ENCODE data around the gene UGT1A1.

The UGT1A1 gene

DNA sequence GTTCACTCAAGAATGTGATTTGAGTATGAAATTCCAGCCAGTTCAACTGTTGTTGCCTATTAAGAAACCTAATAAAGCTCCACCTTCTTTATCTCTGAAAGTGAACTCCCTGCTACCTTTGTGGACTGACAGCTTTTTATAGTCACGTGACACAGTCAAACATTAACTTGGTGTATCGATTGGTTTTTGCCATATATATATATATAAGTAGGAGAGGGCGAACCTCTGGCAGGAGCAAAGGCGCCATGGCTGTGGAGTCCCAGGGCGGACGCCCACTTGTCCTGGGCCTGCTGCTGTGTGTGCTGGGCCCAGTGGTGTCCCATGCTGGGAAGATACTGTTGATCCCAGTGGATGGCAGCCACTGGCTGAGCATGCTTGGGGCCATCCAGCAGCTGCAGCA lies at the start of gene UGT1A1:
Gene UGT1A1, plus strand, starts transcription at position 228 of the 400 bp plus-strand sequence. Its CDS starts 18 bp downstream, at position 246.
- no peak within 1 kb of the TSS for H3K27ac Mint-ChIP-seq

GRCh38 chr2:233711312-233712008 lies 48.6 kb upstream of the UGT1A1 start:
- Mint-ChIP-seq H3K36me3 (ENCODE audit: low read depth) (no peaks in the 10 kb centered on the region), H3K27me3 (ENCODE audit: low read depth) (peaks cover 29% of the 10 kb centered on the region), H3K4me1 (no peaks in the 10 kb centered on the region), H3K9me3 (no peaks in the 10 kb centered on the region), H3K27ac (no peak overlapping the region), H3K4me3 (no peak overlapping the region)
- TF ChIP-seq, protein P1, sequence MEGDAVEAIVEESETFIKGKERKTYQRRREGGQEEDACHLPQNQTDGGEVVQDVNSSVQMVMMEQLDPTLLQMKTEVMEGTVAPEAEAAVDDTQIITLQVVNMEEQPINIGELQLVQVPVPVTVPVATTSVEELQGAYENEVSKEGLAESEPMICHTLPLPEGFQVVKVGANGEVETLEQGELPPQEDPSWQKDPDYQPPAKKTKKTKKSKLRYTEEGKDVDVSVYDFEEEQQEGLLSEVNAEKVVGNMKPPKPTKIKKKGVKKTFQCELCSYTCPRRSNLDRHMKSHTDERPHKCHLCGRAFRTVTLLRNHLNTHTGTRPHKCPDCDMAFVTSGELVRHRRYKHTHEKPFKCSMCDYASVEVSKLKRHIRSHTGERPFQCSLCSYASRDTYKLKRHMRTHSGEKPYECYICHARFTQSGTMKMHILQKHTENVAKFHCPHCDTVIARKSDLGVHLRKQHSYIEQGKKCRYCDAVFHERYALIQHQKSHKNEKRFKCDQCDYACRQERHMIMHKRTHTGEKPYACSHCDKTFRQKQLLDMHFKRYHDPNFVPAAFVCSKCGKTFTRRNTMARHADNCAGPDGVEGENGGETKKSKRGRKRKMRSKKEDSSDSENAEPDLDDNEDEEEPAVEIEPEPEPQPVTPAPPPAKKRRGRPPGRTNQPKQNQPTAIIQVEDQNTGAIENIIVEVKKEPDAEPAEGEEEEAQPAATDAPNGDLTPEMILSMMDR (IDR thresholded peaks at IDR 0.05; ENCODE audit: unreplicated experiment in 3 of 3) = peak; percentile 75 to 81 (median 81)

More for the DNA sequence above, at the start of gene UGT1A1:
- TF ChIP-seq, protein P1 (IDR thresholded peaks at IDR 0.05; ENCODE audit: unreplicated experiment in 3 of 3) = no peak
- Mint-ChIP-seq H3K4me3 (no peak within 1 kb of the TSS), H3K27me3 (ENCODE audit: low read depth) (peaks cover 9% of the 10 kb centered on the region), H3K9me3 (no peaks in the 10 kb centered on the region), H3K4me1 (no peaks in the 10 kb centered on the region), H3K36me3 (ENCODE audit: low read depth) (no peaks in the 10 kb centered on the region)

- H3K27ac Mint-ChIP-seq = no peak within 1 kb of the TSS
- no peaks in the 10 kb centered on the region for H3K4me1 Mint-ChIP-seq
- H3K9me3 Mint-ChIP-seq = no peaks in the 10 kb centered on the region
- H3K27me3 Mint-ChIP-seq (ENCODE audit: low read depth) = peaks cover 26% of the 10 kb centered on the region
- H3K4me3 Mint-ChIP-seq = no peak within 1 kb of the TSS
- no peaks in the 10 kb centered on the region for H3K36me3 Mint-ChIP-seq (ENCODE audit: low read depth)
- TF ChIP-seq, protein P1 (IDR thresholded peaks at IDR 0.05; ENCODE audit: unreplicated experiment in 3 of 3) = no peak
Observed at GRCh38 chr2:233712611-233713261, 47.3 kb upstream of the UGT1A1 start, which contains the start of gene UGT1A5. TSS of gene UGT1A5 (plus strand) at chr2:233712907. CDS start at chr2:233712992, 85 bp downstream.

- no peaks in the 10 kb centered on the region for H3K36me3 Mint-ChIP-seq (ENCODE audit: low read depth)
- TF ChIP-seq, protein P1 (IDR thresholded peaks at IDR 0.05; ENCODE audit: unreplicated experiment in 3 of 3) = no peak
- no peak overlapping the region for H3K4me3 Mint-ChIP-seq
- H3K9me3 Mint-ChIP-seq = no peaks in the 10 kb centered on the region
- H3K27me3 Mint-ChIP-seq (ENCODE audit: low read depth) = peaks cover 25% of the 10 kb centered on the region
- H3K4me1 Mint-ChIP-seq = no peaks in the 10 kb centered on the region
- H3K27ac Mint-ChIP-seq = no peak overlapping the region
Observed at GRCh38 chr2:233713262-233713615, 46.8 kb upstream of the UGT1A1 start.

DNA sequence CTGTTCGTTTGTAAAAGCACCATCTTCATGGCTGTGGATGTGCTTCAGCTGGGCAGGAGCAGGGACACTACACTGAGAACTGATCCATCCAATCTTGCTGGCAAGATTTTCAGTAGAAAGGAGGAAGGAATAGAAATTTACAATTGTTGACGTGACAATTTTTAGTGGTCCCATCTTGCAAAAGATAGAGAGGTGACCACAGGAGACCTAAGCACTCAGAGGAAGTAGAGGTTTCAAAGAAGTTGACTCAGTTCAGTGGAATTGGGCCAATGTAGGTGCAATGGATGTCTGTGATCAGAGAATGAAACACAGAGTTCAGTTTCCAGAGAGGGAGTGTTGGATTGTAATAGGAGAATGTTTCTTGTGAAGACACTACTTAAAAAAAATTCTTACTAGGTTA lies 45.9 kb upstream of the UGT1A1 start:
- Mint-ChIP-seq H3K4me1 (no peaks in the 10 kb centered on the region), H3K27ac (no peak overlapping the region), H3K4me3 (no peak overlapping the region), H3K27me3 (ENCODE audit: low read depth) (peaks cover 26% of the 10 kb centered on the region), H3K9me3 (no peaks in the 10 kb centered on the region), H3K36me3 (ENCODE audit: low read depth) (no peaks in the 10 kb centered on the region)
- TF ChIP-seq, protein P1 (IDR thresholded peaks at IDR 0.05; ENCODE audit: unreplicated experiment in 3 of 3) = no peak

All from nephron (organoid).